ENCODE results near the gene SARNP. TPM values are rescaled to one million over a fixed set of nuclear protein-coding genes. Genes with fewer than 3 reads are reported as not detected.

The SARNP gene
- total and polyA plus RNA-seq, 8 donors, result 16.1 to 200 (median 87.1) TPM

- peaks cover 0 to 4% (median under 1%) of the 10 kb centered on the region in 4 donors for H3K36me3 ChIP-seq
- peak overlapping the region; percentile 49 to 79 (median 62) for H3K27ac ChIP-seq
- TF ChIP-seq POLR2A (IDR thresholded peaks at IDR 0.05) (no peak), POLR2AphosphoS5 (IDR thresholded peaks at IDR 0.05) (no peak), EP300 (IDR thresholded peaks at IDR 0.05) (no peak), CTCF (IDR thresholded peaks at IDR 0.05) (no peak)
- 0 to 1% (median 1%) methylated on average over 18 to 73 of the region's 73 CpGs for WGBS, 5 donors
- peak overlapping the region; percentile 59 to 74 (median 61) for H3K4me3 ChIP-seq
- peak; percentile 60 to 89 for DNase-seq
- intact Hi-C loops (cut with DNase I; ENCODE audit: low total_unique reads), result loop anchor here (5.0 to 10.0 kb wide), 2 partner anchors 51 to 194 kb away; no protein-coding TSS in a partner anchor
- peaks cover 14 to 42% (median 39%) of the 10 kb centered on the region in 4 donors for H3K4me1 ChIP-seq
- peaks cover 0 to 38% (median 0%) of the 10 kb centered on the region in 3 donors for H3K27me3 ChIP-seq
- no peaks in the 10 kb centered on the region for H3K9me3 ChIP-seq
Observed at GRCh38 chr12:55743406-55744339, 73.9 kb downstream of the SARNP start.

- 0 to 2% (median 1%) methylated on average over 14 to 43 of the region's 53 CpGs for WGBS, 5 donors
- peaks cover 20 to 50% (median 46%) of the 10 kb centered on the region in 4 donors for H3K4me1 ChIP-seq
- H3K9me3 ChIP-seq, result no peaks in the 10 kb centered on the region
- H3K27me3 ChIP-seq, result peaks cover 0 to 38% (median 0%) of the 10 kb centered on the region in 3 donors
- H3K36me3 ChIP-seq, result no peaks in the 10 kb centered on the region
- H3K27ac ChIP-seq, result peak within 1 kb of the TSS; percentile 54 to 79 (median 65)
- peak; percentile 63 to 77 (median 76) for TF ChIP-seq POLR2AphosphoS5 (IDR thresholded peaks at IDR 0.05)
- TF ChIP-seq EP300 (IDR thresholded peaks at IDR 0.05), result no peak
- TF ChIP-seq CTCF (IDR thresholded peaks at IDR 0.05), result no peak
- no peak for TF ChIP-seq POLR2A (IDR thresholded peaks at IDR 0.05)
- peak within 1 kb of the TSS; percentile 59 to 74 (median 61) for H3K4me3 ChIP-seq
- peak; percentile 75 to 94 for DNase-seq
- intact Hi-C loops (cut with DNase I; ENCODE audit: low total_unique reads), result loop anchor here (5.0 to 10.0 kb wide), 2 partner anchors 52 to 194 kb away; no protein-coding TSS in a partner anchor
Observed at GRCh38 chr12:55742719-55743405, 74.7 kb downstream of the SARNP start, which contains the start of gene GDF11. Gene GDF11 (plus strand): TSS chr12:55743122. CDS start chr12:55743317, 195 bp downstream.

- Histone ChIP-seq H3K9me3 (no peaks in the 10 kb centered on the region), H3K36me3 (no peaks in the 10 kb centered on the region), H3K27me3 (peaks cover 0 to 38% (median 0%) of the 10 kb centered on the region in 3 donors), H3K27ac (peak overlapping the region in 4 of 5 donors; percentile 54 to 79 (median 69)), H3K4me1 (peaks cover 25 to 57% (median 52%) of the 10 kb centered on the region in 4 donors), H3K4me3 (peak overlapping the region in 3 of 4 donors; percentile 59 to 74 (median 59))
- WGBS, 5 donors, result 15 to 36% (median 21%) methylated on average over 2 to 3 of the region's 3 CpGs
- no peak for DNase-seq
- TF ChIP-seq POLR2A (IDR thresholded peaks at IDR 0.05), result no peak
- intact Hi-C loops (cut with DNase I; ENCODE audit: low total_unique reads), result loop anchor here (5.0 to 10.0 kb wide), 2 partner anchors 53 to 195 kb away; no protein-coding TSS in a partner anchor
Observed at GRCh38 chr12:55741931-55742680, 75.4 kb downstream of the SARNP start.

GRCh38 chr12:55739025-55739378 lies 78.5 kb downstream of the SARNP start:
- Histone ChIP-seq H3K4me3 (peak overlapping the region in 3 of 4 donors; percentile 52 to 60 (median 58)), H3K4me1 (peaks cover 16 to 39% (median 34%) of the 10 kb centered on the region in 4 donors), H3K9me3 (no peaks in the 10 kb centered on the region), H3K27ac (peak overlapping the region in 2 of 5 donors; percentile 82 to 88), H3K36me3 (no peaks in the 10 kb centered on the region), H3K27me3 (peaks cover 0 to 19% (median 0%) of the 10 kb centered on the region in 3 donors)
- 49 to 68% (median 60%) methylated on average over 2 of the region's 2 CpGs for WGBS, 5 donors
- DNase-seq, result no peak
- intact Hi-C loops (cut with DNase I; ENCODE audit: low total_unique reads), result no loop called here
- TF ChIP-seq EP300 (IDR thresholded peaks at IDR 0.05) (no peak), CTCF (IDR thresholded peaks at IDR 0.05) (peak in 1 of 7 experiments; percentile 4), POLR2A (IDR thresholded peaks at IDR 0.05) (no peak)

Measured in stomach (tissue), 9 donors.